Upper lobe of left lung (tissue), 4 donors: Measurements from ENCODE around the gene ANKDD1B.

ENCODE experiments used
- EP300 ChIP-seq, 4 donors: sonication (generic); formaldehyde crosslinking; IDR thresholded peaks; one replicate each; pipeline ENCODE4 v1.5.1; 2017; ENCODE audit warnings: antibody characterized with exemption in 4 of 4, control low read depth in 2 of 4
- POLR2A ChIP-seq, 4 donors: fragments of 450-650 bp; IDR thresholded peaks; one replicate each; pipeline ENCODE4 v1.5.1; 2016 to 2017; ENCODE audit warnings: antibody characterized with exemption in 4 of 4, mild to moderate bottlenecking in 2 of 4
- TF ChIP-seq, protein P1 (sequence below), 6 experiments: fragments of 450-650 bp in 4 of 6; fragments of 200-600 bp in 2 of 6; sonication (generic) in 2 of 6; IDR thresholded peaks; one replicate each; pipeline ENCODE4 v1.5.1; 2016 to 2019; ENCODE audit warnings: antibody characterized with exemption in 6 of 6

DNA sequence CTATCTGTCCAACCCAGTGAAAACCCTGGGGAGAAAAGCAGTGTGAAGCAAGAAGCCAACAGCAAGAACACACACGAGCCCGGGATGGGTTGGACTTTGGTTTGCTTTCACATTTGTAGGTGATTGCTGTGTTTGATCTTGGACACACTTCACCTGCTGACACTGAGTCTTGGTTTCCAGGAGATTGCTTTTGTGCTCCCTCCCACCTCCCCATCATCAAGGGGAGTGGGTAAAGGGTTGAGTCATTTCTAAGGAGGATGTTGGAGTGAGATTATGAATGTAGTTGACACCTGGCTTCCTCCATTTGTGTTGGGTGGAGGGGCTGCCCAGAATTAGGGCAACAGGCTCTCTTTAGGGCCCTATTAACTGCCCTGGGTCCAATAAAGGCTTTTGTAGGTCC, 37.5 kb downstream of the ANKDD1B start:
- TF ChIP-seq POLR2A (IDR thresholded peaks at IDR 0.05) (no peak), EP300 (IDR thresholded peaks at IDR 0.05) (no peak)
- TF ChIP-seq, protein P1, sequence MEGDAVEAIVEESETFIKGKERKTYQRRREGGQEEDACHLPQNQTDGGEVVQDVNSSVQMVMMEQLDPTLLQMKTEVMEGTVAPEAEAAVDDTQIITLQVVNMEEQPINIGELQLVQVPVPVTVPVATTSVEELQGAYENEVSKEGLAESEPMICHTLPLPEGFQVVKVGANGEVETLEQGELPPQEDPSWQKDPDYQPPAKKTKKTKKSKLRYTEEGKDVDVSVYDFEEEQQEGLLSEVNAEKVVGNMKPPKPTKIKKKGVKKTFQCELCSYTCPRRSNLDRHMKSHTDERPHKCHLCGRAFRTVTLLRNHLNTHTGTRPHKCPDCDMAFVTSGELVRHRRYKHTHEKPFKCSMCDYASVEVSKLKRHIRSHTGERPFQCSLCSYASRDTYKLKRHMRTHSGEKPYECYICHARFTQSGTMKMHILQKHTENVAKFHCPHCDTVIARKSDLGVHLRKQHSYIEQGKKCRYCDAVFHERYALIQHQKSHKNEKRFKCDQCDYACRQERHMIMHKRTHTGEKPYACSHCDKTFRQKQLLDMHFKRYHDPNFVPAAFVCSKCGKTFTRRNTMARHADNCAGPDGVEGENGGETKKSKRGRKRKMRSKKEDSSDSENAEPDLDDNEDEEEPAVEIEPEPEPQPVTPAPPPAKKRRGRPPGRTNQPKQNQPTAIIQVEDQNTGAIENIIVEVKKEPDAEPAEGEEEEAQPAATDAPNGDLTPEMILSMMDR (IDR thresholded peaks at IDR 0.05) = no peak
